ENCODE measurements around the gene SEC14L1. TPM values are rescaled to one million over a fixed set of nuclear protein-coding genes. Genes with fewer than 3 reads are reported as not detected.

The SEC14L1 gene
- total RNA-seq, 1 donor from 2014 or later: 81.9 TPM

GRCh38 chr17:77227461-77228240, 86.9 kb downstream of the SEC14L1 start:
- Mint-ChIP-seq H3K9me3 (peaks cover 10% of the 10 kb centered on the region), H3K36me3 (ENCODE audit: low read depth) (peaks cover 4% of the 10 kb centered on the region), H3K4me1 (ENCODE audit: low read depth) (no peaks in the 10 kb centered on the region), H3K27me3 (ENCODE audit: insufficient read depth) (no peaks in the 10 kb centered on the region), H3K4me3 (no peak overlapping the region), H3K27ac (no peak overlapping the region)
- intact Hi-C loops (cut with micrococcal nuclease): no loop called here
- DNase-seq (ENCODE audit: low spot score): no peak

GRCh38 chr17:77228241-77228752, 87.5 kb downstream of the SEC14L1 start:
- Mint-ChIP-seq H3K4me3 (no peak overlapping the region), H3K27ac (no peak overlapping the region), H3K27me3 (ENCODE audit: insufficient read depth) (no peaks in the 10 kb centered on the region), H3K36me3 (ENCODE audit: low read depth) (peaks cover 4% of the 10 kb centered on the region), H3K4me1 (ENCODE audit: low read depth) (no peaks in the 10 kb centered on the region), H3K9me3 (peaks cover 10% of the 10 kb centered on the region)
- intact Hi-C loops (cut with micrococcal nuclease): no loop called here
- no peak for DNase-seq (ENCODE audit: low spot score)

- H3K36me3 Mint-ChIP-seq (ENCODE audit: low read depth): peaks cover 4% of the 10 kb centered on the region
- H3K9me3 Mint-ChIP-seq: peaks cover 7% of the 10 kb centered on the region
- H3K27ac Mint-ChIP-seq: no peak overlapping the region
These were observed 88.0 kb downstream of the SEC14L1 start for GRCh38 chr17:77228816-77229215.

GRCh38 chr17:77229786-77230435, 89.1 kb downstream of the SEC14L1 start:
- H3K36me3 Mint-ChIP-seq (ENCODE audit: low read depth): peaks cover 4% of the 10 kb centered on the region
- intact Hi-C loops (cut with micrococcal nuclease): no loop called here

More at GRCh38 chr17:77228816-77229215, 88.0 kb downstream of the SEC14L1 start:
- no peak for DNase-seq (ENCODE audit: low spot score)
- intact Hi-C loops (cut with micrococcal nuclease): no loop called here
- H3K4me1 Mint-ChIP-seq (ENCODE audit: low read depth): no peaks in the 10 kb centered on the region
- H3K4me3 Mint-ChIP-seq: no peak overlapping the region
- no peaks in the 10 kb centered on the region for H3K27me3 Mint-ChIP-seq (ENCODE audit: insufficient read depth)

GRCh38 chr17:77230436-77230830, 89.7 kb downstream of the SEC14L1 start:
- Mint-ChIP-seq H3K4me1 (ENCODE audit: low read depth) (peaks cover 8% of the 10 kb centered on the region), H3K36me3 (ENCODE audit: low read depth) (peaks cover 1% of the 10 kb centered on the region), H3K4me3 (no peak overlapping the region), H3K27ac (no peak overlapping the region), H3K9me3 (peaks cover 2% of the 10 kb centered on the region), H3K27me3 (ENCODE audit: insufficient read depth) (no peaks in the 10 kb centered on the region)
- DNase-seq (ENCODE audit: low spot score): no peak
- intact Hi-C loops (cut with micrococcal nuclease): no loop called here

More at GRCh38 chr17:77229786-77230435, 89.1 kb downstream of the SEC14L1 start:
- no peak overlapping the region for H3K27ac Mint-ChIP-seq
- H3K27me3 Mint-ChIP-seq (ENCODE audit: insufficient read depth): no peaks in the 10 kb centered on the region
- no peak for DNase-seq (ENCODE audit: low spot score)
- no peak overlapping the region for H3K4me3 Mint-ChIP-seq
- peaks cover 3% of the 10 kb centered on the region for H3K4me1 Mint-ChIP-seq (ENCODE audit: low read depth)
- peaks cover 7% of the 10 kb centered on the region for H3K9me3 Mint-ChIP-seq

GRCh38 chr17:77231076-77231871, 90.5 kb downstream of the SEC14L1 start:
- Mint-ChIP-seq H3K9me3 (no peaks in the 10 kb centered on the region), H3K4me3 (no peak overlapping the region), H3K27me3 (ENCODE audit: insufficient read depth) (no peaks in the 10 kb centered on the region), H3K36me3 (ENCODE audit: low read depth) (peaks cover 1% of the 10 kb centered on the region), H3K4me1 (ENCODE audit: low read depth) (peaks cover 11% of the 10 kb centered on the region), H3K27ac (no peak overlapping the region)
- intact Hi-C loops (cut with micrococcal nuclease): no loop called here
- DNase-seq (ENCODE audit: low spot score): no peak

- H3K27me3 Mint-ChIP-seq (ENCODE audit: insufficient read depth): no peaks in the 10 kb centered on the region
- no peak for DNase-seq (ENCODE audit: low spot score)
- H3K4me3 Mint-ChIP-seq: no peak overlapping the region
- intact Hi-C loops (cut with micrococcal nuclease): no loop called here
- no peaks in the 10 kb centered on the region for H3K9me3 Mint-ChIP-seq
- no peaks in the 10 kb centered on the region for H3K36me3 Mint-ChIP-seq (ENCODE audit: low read depth)
- peaks cover 11% of the 10 kb centered on the region for H3K4me1 Mint-ChIP-seq (ENCODE audit: low read depth)
- no peak overlapping the region for H3K27ac Mint-ChIP-seq
These were observed 92.4 kb downstream of the SEC14L1 start for GRCh38 chr17:77233127-77233526.

GRCh38 chr17:77233635-77234334, 93.0 kb downstream of the SEC14L1 start:
- intact Hi-C loops (cut with micrococcal nuclease): no loop called here
- no peaks in the 10 kb centered on the region for H3K36me3 Mint-ChIP-seq (ENCODE audit: low read depth)
- DNase-seq (ENCODE audit: low spot score): no peak
- H3K27ac Mint-ChIP-seq: peak overlapping the region; percentile 13
- H3K27me3 Mint-ChIP-seq (ENCODE audit: insufficient read depth): no peaks in the 10 kb centered on the region
- no peak overlapping the region for H3K4me3 Mint-ChIP-seq
- H3K4me1 Mint-ChIP-seq (ENCODE audit: low read depth): peaks cover 11% of the 10 kb centered on the region
- H3K9me3 Mint-ChIP-seq: no peaks in the 10 kb centered on the region

GRCh38 chr17:77234695-77235094, 93.9 kb downstream of the SEC14L1 start:
- no peaks in the 10 kb centered on the region for H3K9me3 Mint-ChIP-seq
- H3K4me1 Mint-ChIP-seq (ENCODE audit: low read depth): peaks cover 11% of the 10 kb centered on the region
- H3K4me3 Mint-ChIP-seq: peak overlapping the region; percentile 71
- H3K36me3 Mint-ChIP-seq (ENCODE audit: low read depth): no peaks in the 10 kb centered on the region
- no peak for DNase-seq (ENCODE audit: low spot score)
- intact Hi-C loops (cut with micrococcal nuclease): no loop called here
- peak overlapping the region; percentile 74 for H3K27ac Mint-ChIP-seq
- no peaks in the 10 kb centered on the region for H3K27me3 Mint-ChIP-seq (ENCODE audit: insufficient read depth)

- intact Hi-C loops (cut with micrococcal nuclease): no loop called here
- Mint-ChIP-seq H3K27ac (peak overlapping the region; percentile 74), H3K36me3 (ENCODE audit: low read depth) (no peaks in the 10 kb centered on the region), H3K4me1 (ENCODE audit: low read depth) (peaks cover 11% of the 10 kb centered on the region), H3K27me3 (ENCODE audit: insufficient read depth) (no peaks in the 10 kb centered on the region), H3K4me3 (peak overlapping the region; percentile 71), H3K9me3 (no peaks in the 10 kb centered on the region)
- DNase-seq (ENCODE audit: low spot score): no peak
These were observed 94.7 kb downstream of the SEC14L1 start for GRCh38 chr17:77235370-77235941.

- no peak for DNase-seq (ENCODE audit: low spot score)
- intact Hi-C loops (cut with micrococcal nuclease): no loop called here
- Mint-ChIP-seq H3K36me3 (ENCODE audit: low read depth) (no peaks in the 10 kb centered on the region), H3K4me3 (no peak overlapping the region), H3K27me3 (ENCODE audit: insufficient read depth) (no peaks in the 10 kb centered on the region), H3K27ac (peak overlapping the region; percentile 27), H3K9me3 (no peaks in the 10 kb centered on the region), H3K4me1 (ENCODE audit: low read depth) (peaks cover 11% of the 10 kb centered on the region)
These were observed 96.7 kb downstream of the SEC14L1 start for GRCh38 chr17:77237232-77238008.
